ENCODE results near the gene BPIFB6.

DNA sequence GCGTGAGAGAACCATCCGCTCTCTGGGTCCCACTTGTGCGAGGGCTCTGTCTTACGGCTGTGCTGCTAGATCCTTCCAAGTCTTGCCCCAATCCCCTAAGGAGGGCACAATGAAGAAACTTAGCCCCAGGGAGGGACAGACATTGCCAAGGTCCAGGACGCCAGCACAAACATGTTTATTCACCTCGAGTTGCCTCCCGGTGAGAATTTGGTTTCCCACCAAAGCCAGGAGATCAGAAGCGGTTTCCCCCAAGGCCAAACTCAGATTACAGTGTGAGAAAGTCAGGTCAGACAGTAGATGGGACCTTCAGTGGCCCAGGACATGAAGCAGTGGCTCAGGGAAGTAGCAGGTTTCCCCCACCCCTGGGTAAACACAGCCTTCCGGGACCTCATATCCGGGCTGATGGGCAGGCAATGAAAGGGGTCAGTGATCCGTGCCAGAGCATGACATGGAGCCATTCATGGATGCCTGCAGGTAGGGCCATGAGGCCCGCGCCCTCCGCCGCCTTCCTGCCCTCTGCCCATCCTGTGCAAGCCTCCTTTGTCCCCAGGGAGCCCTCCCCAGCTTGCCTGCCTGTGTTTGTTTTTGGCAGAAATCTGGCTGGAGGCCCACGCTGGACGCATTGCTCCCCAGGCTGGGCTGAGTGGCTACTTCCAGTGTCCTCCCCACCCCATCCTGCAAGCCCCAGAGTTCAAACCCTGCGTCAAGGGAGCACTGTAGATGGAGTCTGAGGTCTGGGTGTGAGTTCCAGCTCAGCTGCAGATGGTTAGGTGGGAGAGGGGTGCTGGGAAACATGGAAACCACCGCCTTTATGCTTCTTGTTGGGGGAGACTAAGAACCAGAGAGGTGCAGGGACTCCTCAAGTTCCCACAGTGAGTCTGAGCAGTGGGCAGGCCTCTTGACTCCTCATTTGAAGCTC is 22.0 kb upstream of the BPIFB6 start:
- TF ChIP-seq, protein P1, sequence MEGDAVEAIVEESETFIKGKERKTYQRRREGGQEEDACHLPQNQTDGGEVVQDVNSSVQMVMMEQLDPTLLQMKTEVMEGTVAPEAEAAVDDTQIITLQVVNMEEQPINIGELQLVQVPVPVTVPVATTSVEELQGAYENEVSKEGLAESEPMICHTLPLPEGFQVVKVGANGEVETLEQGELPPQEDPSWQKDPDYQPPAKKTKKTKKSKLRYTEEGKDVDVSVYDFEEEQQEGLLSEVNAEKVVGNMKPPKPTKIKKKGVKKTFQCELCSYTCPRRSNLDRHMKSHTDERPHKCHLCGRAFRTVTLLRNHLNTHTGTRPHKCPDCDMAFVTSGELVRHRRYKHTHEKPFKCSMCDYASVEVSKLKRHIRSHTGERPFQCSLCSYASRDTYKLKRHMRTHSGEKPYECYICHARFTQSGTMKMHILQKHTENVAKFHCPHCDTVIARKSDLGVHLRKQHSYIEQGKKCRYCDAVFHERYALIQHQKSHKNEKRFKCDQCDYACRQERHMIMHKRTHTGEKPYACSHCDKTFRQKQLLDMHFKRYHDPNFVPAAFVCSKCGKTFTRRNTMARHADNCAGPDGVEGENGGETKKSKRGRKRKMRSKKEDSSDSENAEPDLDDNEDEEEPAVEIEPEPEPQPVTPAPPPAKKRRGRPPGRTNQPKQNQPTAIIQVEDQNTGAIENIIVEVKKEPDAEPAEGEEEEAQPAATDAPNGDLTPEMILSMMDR (IDR thresholded peaks at IDR 0.05; ENCODE audit: extremely low read depth in 1 of 2, insufficient read depth in 1 of 2, low read depth in 1 of 2, low read length in 2 of 2): no peak
- TF ChIP-seq GATA2 (IDR thresholded peaks at IDR 0.05; ENCODE audit: insufficient read depth, insufficient read length, low read depth, low read length) (no peak), EZH2 (IDR thresholded peaks at IDR 0.05; ENCODE audit: borderline replicate concordance, low read depth, low read length, severe bottlenecking) (no peak), FOS (IDR thresholded peaks at IDR 0.05; ENCODE audit: borderline replicate concordance, insufficient read depth, low read length) (no peak), JUN (IDR thresholded peaks at IDR 0.05; ENCODE audit: borderline replicate concordance, insufficient read depth, insufficient read length, low read depth) (no peak), POLR2A (IDR thresholded peaks at IDR 0.05; ENCODE audit: low read depth, low read length) (no peak)

Data from endothelial cell of umbilical vein (primary cell).